Stimulated activated CD4-positive, alpha-beta T cell treated with anti-CD3 and anti-CD28 coated beads, Interleukin-4, amount 100 ng/mL, for 4 hours (primary cell): ENCODE results near the gene HEATR9.

ENCODE experiments used
- DNase-seq, 2 experiments: peaks; one replicate each; pipeline ENCODE4 v3.0.0-alpha.2; 2020

Gene HEATR9

DNA sequence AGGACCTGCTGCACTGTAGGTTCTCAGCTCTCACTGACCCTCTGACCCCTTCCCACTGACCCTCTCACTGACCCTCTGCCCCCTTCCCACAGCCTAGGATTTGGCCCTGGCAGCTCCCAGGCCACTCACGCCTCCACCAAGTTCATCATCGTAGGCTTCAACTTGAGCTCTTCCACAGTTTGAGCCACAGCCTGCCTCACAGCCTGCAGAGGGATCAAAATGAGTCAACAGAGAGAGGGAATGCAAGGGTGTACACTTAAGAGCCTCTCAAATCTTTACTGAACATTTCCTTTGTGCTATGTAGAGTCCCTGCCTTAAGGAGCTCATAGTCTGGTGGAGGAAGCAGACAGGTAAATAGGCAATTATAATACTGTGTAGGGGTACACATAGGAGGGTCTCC lies 12.1 kb downstream of the HEATR9 start:
- no peak for DNase-seq

DNA sequence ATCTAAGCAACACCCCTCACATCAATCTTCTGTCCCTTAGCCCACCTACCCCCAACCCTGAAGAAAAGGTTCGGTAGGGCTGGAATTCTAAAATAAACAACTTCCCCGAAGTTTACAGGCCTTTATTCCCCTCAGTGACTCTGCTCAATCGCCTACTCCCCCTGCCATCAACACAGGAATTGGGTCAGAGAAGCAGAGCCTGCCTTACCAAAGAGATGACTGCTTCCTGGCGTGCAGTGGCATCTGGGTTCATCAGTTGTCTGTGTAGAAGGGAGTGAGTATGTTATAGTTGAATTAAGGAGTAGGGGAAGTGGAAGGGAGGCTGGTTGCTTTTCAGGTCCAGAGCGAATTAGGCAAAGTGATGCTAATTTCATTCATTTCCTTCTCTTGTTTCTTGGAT lies 12.7 kb downstream of the HEATR9 start:
- DNase-seq: no peak

DNA sequence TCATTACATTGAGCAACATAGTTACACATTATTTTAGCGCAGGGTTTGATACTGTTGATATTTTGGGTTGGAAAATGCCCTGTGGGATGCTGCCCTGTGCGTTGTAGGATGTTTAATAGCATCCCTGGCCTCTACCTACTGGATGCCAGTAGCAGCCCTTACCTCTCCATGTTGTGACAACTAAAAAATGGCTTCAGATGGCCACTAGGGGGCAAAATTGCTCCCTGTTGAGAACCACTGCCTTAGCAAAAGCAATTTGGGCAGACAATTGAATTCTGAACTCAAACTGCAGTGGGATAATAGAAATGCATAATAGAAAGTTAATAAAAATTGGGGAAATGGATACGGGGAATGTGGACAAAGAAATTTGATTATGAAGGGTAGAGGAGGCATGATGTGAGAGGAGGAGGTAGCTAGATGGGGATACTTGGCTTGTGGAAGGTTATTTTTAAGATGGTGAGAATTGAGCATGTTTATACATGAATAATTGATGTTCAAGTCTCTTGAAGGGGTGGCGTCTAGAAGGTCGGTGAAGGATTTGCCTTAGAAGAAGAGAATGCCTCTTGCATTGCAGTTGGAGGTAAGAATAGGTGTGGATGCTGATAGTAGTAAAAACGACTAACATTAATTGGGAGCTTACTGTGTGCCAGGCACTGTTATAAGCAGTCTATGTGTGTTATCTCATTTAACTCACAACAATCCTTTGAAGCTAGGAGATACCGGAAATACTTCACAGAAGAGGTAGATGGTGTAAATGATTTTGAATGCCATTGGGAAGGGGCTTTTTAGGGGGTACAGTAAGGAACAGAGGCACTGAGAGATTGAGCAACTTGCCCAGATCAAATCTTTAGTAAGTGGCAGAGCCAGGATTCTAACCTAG lies 19.0 kb downstream of the HEATR9 start:
- DNase-seq: peak; percentile 16 to 23

DNA sequence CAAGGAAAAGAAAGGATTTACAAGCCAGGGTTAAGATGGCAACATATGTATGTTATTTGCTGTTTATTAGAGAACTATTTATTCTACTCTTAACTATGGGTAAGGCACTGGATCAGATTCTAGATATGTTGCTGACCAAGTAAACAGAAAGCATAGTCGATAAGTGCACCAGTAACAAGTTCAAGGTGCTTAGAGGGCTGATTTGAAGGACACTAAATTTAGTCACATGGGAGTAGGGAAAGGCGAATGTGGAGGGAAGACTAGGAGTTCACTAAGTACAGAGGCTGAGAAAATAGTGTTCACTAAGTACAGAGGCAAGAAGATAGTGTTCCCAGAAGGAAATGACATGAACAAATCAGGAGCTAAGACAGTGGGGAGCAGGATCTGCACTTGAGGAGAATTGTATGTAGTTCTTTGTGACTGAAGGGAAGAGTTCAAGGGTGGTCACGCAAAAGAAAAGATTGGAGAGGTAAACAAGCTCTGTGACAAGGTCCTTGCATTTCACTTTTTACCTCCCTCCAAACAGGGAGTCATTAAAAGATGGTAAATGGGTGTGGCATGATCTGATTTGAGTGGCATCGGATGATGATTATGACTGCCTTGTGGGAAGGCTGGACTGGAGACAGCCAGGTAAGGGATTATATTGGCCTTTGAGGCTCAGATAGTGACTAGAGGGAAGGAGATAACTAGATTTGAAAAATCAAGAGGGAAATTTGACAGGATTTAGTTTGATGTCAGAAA lies 20.9 kb downstream of the HEATR9 start:
- no peak for DNase-seq

DNA sequence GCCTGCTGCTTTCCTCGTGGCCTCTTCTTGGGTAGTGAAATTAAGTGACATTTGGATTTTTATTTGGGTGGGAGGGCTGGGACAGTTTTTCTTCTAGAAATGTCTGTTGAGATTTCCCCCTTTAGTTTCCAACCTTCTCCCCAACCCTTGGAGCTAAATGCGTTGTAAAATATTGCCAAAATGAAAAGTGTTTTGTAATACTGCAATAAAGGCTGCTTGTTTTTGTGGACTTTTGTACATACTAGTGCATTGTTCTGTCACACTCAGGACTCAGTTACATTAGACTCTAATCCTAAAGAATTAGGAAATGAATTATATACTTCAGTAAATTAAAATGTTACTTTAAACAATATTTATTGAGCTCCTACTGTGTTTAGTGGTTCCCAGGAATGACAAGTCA lies 21.7 kb downstream of the HEATR9 start:
- no peak for DNase-seq

DNA sequence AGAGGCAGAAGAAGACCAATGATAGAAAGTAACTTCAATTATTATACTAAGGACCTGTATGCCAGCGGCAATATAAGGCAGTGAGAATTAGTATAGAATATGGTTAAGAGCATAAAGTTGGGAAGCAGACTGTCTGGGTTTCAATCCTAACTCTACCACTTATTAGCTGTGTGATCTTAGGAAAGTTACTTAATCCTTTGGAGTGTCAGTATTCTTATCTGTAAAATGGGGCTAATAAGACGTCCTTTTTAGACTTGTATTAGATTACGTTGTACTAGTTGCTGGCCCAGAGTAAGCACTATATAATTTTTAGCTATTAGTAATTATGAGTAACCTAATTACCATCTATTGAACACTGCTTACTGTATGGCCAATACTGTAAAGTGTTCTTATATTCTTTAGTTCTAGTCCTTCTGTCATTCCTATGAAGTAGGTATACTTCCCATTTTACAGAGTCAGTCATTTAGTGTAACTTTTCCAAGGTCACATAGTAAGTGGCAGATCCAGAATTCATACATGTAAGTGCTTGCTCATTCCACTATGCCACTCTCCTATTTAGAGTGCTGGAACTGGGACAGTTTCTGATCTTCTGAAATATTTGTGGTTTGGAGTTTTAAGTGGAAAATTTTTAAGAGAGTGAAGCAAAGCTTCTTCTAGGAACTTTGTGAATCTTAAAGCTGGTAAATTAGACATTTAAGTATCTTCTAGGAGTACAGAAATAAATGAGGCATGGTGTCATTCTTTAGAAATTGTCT lies 22.5 kb downstream of the HEATR9 start:
- DNase-seq: no peak

DNA sequence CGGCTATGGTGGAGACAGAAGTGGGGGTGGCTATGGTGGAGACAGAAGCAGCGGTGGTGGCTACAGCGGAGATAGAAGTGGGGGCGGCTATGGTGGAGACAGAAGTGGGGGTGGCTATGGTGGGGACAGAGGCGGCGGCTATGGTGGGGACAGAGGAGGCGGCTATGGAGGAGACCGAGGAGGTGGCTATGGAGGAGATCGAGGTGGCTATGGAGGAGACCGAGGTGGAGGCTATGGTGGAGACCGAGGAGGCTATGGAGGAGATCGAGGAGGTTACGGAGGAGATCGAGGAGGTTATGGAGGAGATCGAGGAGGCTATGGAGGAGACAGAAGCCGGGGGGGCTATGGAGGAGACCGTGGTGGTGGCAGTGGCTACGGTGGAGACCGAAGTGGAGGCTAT lies 24.1 kb downstream of the HEATR9 start:
- DNase-seq: no peak

DNA sequence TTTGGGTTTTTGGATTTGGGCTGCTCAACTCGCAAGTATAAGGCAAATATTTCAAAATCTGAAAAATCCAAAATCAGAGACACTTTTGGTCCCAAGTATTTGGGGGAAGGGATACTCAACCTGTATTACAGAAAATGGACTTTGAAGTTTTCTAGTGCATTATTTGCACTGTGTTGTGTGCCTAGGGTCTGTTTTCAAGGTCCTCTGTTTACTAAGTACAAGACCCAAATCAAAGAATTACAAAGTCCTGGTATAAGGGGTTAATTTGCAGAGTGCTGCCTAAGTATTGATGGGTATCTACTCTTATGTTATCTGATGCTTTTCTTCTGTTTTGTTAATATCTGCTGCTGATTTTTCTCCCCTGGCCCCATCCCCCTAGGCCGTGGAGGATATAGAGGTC lies 25.0 kb downstream of the HEATR9 start:
- DNase-seq: no peak

DNA sequence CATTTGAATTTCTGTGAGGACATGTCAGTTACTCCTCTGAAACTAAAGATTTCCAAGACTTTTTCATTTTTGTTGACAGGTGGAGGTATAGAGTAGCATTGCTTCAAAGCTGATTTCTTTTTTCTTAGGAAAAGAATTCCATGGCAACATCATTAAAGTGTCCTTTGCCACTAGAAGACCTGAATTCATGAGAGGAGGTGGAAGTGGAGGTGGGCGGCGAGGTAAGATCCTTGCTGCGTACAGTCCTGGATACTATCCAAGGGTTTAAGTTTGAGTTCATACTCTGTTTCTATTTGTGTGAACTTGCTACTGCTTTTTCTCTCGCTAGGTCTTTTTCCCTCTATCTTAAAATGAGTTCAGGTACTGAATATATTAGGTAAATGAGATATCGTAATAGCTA lies 26.5 kb downstream of the HEATR9 start:
- DNase-seq: no peak

DNA sequence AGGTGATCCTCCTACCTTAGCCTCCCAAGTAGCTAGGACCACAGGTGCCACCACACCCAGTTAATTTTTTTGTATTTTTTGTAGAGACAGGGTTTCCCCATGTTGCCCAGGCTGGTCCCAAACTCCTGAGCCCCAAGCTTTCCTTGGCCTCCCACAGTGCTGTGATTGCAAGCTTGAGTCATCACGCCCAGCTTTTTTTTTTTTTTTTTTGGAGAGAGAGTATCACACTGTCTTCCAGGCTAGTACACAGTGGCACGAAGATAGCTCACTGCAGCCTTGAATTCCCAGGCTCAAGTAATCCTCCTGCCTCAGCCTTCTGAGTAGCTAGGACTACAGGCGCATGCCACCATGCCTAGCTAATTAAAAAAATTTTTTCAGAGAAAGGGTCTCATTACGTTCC lies 27.2 kb downstream of the HEATR9 start:
- no peak for DNase-seq

DNA sequence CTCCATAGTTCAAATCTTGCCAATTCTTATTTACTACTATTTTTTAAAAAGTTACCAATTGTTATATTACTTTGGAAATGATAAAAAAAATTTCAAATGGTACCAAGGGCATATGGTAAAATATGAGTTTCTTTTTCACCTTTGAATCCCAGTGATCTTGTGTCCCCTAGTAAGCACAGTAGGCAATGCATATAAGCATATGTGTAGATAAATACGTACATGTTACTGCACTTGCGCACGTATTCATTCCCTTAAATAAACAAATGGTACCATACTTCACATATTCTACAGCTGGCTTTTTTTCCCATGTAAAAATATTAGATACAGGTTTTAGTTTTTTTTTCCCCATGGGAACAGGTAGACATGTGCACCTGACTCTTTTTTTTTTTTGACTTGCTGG lies 27.6 kb downstream of the HEATR9 start:
- DNase-seq: no peak

DNA sequence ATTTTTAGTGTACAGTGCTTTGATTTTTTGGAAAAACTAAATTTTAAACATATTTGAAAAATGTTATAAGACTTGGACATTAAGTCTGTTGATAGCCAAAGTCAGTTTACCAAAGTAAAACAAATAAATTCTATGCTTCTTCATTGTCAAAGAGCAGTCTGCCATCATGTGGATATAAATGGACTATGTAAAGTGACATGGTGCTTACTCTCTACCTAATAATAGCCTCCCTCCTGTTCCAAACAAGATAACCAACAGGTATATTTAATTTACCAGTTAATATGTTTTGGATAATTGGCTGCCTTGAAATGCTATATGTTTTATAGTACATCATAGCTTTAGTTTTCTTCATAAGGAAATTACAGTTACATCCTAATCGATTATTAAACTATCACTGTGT lies 43.5 kb downstream of the HEATR9 start:
- no peak for DNase-seq

DNA sequence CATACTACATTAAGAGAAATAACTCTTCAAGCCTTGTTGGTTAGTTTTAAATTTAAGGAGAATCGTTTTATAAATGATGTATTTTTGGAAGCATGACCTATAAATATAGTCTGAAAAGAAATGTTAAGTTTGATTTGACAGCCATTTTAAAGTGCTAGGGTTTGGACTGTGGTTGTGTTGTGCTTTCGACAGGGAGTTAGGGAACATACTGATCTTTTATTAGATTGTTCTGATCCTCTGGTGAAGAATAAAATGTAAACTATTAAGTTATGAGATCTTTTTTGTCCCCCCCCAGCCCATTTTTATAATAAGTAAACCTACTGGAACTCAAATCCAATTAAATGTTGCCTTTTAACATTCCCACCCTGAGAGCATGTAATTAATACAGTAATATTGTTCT lies 47.4 kb downstream of the HEATR9 start:
- DNase-seq: no peak

DNA sequence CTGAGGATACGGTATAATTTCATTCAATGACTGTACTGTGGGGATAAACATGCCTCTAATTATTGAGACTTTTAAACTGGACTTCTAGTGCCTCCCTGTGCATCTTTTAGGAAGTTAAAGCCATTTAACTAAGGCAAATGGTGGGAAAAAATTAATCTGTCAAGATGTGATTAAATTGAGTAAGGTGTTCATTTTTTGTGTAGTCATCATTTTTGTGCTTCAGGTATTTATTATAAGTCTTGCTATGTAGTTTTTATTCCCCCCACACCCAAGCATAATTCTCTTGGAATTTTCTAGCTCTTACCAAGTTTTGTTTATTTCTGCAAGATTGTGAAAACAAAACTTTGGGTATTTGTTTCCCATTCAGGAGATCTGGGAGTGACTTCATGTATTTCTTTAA lies 49.2 kb downstream of the HEATR9 start:
- DNase-seq: no peak

DNA sequence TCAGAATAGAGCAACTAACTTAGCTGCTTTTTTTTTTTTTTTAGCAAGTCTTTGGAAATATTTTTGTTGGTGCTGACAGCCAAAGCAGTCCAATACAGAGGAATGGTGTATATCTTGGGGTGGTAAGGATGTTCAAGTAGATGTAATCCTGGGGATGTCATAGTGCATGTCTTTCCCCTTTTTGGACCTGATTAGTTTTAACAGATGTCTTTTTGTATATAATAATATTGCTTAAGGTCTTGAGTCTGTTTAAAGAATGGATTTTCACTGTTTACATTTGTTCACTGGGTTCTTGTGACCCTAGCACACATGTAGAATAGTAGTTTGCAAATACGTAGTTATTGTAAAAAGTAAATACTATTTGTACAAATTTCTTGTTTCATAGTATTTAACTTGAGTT lies 51.5 kb downstream of the HEATR9 start:
- no peak for DNase-seq

DNA sequence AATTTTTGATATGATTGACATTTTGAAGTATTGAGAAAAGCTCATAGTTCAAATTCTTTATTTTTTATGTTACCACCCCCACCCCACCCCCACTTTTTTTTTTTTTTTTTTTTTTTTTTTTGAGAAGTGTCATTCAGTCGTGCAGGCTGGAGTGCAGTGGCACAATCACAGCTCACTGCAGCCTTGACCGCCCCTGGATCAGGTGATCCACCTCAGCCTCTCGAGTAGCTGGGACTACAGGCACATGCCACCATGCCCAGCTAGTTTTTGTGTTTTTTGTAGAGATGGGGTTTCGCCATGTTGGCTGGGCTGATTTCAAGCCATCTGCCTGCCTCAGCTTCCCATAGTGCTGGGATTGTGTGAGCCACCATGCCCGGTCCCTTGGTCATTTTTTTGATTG lies 52.0 kb downstream of the HEATR9 start:
- DNase-seq: no peak

DNA sequence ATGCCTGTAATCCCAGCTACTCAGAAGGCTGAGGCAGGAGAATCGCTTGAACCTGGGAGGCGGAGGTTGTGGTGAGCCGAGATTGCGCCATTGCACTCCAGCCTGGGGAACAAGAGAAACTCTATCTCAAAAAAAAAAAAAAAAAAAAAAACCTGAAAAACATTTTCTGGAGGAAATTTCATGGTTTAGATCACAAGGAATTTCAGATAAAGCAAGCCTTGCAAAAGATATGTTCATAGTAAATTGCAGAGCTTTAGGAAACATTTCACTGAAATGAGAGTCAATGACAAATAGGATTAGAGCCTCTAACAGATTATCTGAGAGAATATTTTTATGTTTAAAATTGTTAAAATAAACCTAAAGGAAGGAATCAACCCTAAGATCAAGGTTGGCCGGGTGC lies 56.2 kb downstream of the HEATR9 start:
- DNase-seq: no peak

DNA sequence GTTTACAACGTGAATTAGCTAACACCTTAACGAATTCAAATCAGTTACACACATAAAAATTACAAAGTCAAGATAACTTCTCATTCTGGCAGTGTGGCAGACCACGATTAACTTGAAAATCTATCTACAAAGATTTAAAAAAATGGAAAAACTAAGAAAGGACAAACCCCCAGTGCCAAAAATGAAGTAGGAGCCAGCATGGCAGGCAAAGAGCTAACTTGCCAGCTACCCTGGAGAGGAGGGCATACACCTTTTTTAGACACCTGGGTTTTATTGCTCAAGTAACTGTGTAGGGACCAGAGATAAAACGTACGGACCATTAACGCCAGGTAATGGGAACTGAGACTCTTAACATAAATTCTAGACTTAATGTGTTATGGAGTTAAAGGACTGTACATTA lies 56.9 kb downstream of the HEATR9 start:
- no peak for DNase-seq

DNA sequence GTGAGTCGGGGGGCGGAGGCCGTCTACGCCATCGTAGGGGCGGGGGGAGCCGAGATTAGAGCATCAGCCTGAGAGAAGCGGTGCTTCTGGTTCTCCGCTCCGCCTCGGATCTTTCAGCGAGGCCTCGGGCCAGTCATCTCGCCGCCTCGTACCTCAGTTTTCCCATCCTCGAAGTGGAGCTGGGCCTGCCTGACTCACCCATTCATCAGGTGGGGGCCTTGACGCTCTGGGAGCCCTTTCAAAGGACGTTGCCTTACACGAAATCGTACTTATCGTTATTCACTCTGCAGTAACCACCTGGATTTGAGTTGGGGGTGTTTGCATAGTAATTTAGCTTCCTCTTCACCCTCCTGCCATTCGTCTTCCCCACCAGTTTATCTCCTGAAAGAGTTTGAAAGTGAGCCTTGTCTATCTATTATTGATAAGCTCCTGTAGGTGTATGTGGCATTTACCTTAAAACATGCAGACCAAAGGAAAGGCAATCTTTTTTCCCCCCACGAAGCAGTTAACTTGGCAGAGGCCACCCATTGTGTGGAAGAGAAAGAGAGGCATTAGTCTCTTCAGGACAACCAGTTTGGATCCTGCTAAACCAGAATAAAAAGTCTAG lies 58.7 kb downstream of the HEATR9 start:
- DNase-seq: peak in 1 of 2 experiments; percentile 53

DNA sequence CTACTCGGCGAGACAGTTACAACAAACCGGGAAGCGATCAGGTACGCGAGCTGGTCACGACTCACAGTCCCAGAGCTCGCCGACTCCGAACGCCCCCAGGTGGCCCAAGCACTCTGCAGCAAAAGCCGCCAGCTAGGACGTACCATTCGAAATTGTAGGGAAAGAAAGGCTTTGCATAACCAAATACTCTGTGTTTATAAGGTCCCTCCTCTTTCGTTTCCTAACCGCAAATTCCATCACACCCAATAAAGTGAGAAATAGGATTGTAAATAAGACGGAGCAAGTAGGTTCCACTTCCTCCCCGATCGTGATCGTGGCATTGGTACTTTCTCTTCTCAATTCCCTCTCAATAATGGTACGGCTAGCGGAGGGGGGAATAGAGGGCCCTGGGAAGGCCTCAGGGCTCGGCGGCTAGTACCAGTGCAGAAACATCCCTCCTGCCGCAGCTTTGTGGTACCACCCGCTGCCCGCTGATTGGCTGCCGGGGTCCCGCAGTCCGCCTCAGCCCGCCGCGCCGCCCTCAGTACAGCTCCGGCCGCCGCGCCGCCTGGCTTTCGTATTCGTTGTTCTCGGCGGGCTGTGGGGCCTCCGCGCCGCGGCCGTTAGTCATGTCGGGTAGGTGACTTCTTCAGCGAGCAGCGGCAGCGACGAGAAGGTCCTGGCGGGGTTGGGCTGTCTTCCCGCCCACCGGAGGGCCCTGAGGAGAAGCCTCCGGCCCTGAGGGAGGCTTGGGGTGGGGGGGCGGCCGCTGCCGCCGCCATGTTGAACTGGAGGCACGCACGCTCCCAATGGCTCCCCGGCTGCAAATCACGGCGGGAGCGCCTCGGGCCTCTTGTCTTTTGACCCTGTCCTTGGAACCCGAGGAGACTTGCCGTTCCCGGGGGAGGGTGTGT lies 59.5 kb downstream of the HEATR9 start, which contains the start of gene TAF15:
TAF15 (plus strand) TSS at position 523 of the 893 bp plus-strand sequence; CDS start at position 609, 86 bp downstream.
- DNase-seq: peak; percentile 92 to 96

DNA sequence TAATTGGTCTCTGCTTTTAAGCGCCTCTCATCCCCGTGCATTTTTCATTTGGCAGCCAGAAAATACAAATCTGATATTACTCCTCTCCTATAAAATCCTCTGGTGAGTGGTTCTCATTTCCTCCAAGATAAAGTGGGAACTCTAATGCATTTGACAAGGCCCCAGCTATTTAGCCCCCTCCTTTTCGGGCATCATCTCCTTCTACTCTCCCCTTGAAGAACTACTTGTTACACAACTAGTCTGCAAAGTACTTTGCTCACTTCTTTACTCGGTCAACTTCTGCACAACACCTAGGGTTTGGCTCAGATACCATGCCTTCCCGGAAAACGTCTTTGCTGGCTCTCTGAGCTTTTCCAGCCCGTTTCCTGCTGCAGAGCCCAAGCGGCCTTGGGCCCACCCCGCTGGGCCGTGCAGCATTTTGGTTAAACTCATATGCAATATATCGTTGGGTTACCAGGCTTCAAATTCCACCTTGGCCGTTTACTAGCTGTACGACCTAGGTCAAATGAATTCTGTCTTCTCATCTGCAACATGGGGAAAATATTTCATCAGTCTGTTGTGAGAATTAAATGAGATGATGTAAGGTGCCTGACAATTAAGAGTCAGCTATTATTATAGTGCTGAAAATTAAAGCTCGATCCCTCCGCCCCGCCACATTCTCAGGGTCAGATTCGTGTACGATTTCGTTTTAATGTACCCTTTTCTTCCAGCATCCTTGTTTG lies 60.3 kb downstream of the HEATR9 start:
- DNase-seq: no peak
